ENCODE results near the gene B4GALNT2. TPM values are rescaled to one million over a fixed set of nuclear protein-coding genes. Genes with fewer than 3 reads are reported as not detected.

B4GALNT2 gene
- total and polyA plus RNA-seq, 2 donors (not counting 3 experiments of a cell fraction or from before 2014, with no cell fraction given), result 0.11 TPM; not detected in 1

DNA sequence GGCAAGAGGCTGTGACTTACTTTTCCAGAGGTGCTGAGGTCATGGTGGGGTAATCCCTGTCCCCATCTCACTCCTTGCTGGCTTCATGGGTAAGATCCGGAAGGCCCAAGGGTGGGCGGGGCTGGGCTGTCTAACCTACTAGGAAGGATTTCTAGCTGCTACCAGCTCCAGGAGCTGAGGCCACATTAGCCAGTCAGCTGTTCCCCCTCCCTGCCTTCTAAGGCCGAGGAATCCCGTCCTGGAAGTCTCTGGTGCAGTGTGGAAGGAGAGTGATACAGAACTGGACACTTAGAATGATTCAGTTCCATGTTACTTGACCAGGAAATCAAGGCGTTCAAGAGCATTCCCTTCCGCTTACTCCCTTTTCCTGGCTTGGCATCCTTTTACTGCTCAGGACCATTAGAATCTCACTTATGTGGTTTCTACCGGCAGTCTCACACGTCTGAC lies 68.9 kb downstream of the B4GALNT2 start:
- H3K9me3 ChIP-seq (replicated peaks; ENCODE audit: control insufficient read depth, insufficient read depth, low read length), result no peaks in the 10 kb centered on the region
- dilution Hi-C loops (cut with MboI; ENCODE audit: extremely low pct_ligation_motif_present, low sequenced_read_pairs), result no loop called here
- H4K20me1 ChIP-seq (replicated peaks; ENCODE audit: control insufficient read depth, extremely low read depth, insufficient read depth, low read length), result no peaks in the 10 kb centered on the region
- peak overlapping the region; percentile 58 for H3K27ac ChIP-seq (ENCODE audit: insufficient read depth, low read depth, low read length)
- no peaks in the 10 kb centered on the region for H3K9me1 ChIP-seq (replicated peaks; ENCODE audit: control insufficient read depth, extremely low read depth, insufficient read depth, low read length)
- no TSS peak for BruUV-seq (replicated peaks)
- H2AFZ ChIP-seq (ENCODE audit: low read depth, low read length), result peak overlapping the region; percentile 92
- POLR2A ChIA-PET, result no interaction called here
- no peaks in the 10 kb centered on the region for H3K79me2 ChIP-seq (ENCODE audit: control insufficient read depth, insufficient read depth, low read length)
- FAIRE-seq (peak; percentile 98), DNase-seq (ENCODE audit: low read depth, low spot score) (peak; percentile 69)
- H3K4me3 ChIP-seq (replicated peaks in 1 of 3; ENCODE audit: insufficient read depth in 1 of 3, low read depth in 1 of 3, low read length in 3 of 3), result no peak overlapping the region
- CTCF ChIA-PET, result interaction anchor here (1.1 to 15.9 kb wide), 4 partner anchors 10 to 26 kb away, joined by 3 to 212 read pairs (median 7); partner anchors contain the start of gene PHOSPHO1
- intact Hi-C loops (cut with micrococcal nuclease), result loop anchor here (1.0 kb wide), 1 partner anchor 9 kb away; the partner anchor contains the start of genes ABI3 and GNGT2
- H3K36me3 ChIP-seq (ENCODE audit: control insufficient read depth in 2 of 2, extremely low read depth in 1 of 2, insufficient read depth in 2 of 2, low read length in 2 of 2), result no peaks in the 10 kb centered on the region
- peak overlapping the region; percentile 30 for H3K4me2 ChIP-seq (ENCODE audit: insufficient read depth, low read length)
- TF ChIP-seq CTCF (IDR thresholded peaks at IDR 0.05; ENCODE audit: extremely low read depth in 1 of 2, insufficient read depth in 1 of 2, low read depth in 1 of 2, low read length in 2 of 2) (no peak), POLR2AphosphoS5 (IDR thresholded peaks at IDR 0.05; ENCODE audit: insufficient read depth, low read depth, low read length) (peak; percentile 62), GATA2 (IDR thresholded peaks at IDR 0.05; ENCODE audit: insufficient read depth, insufficient read length, low read depth, low read length) (no peak), POLR2A (IDR thresholded peaks at IDR 0.05; ENCODE audit: low read depth, low read length) (peak; percentile 59), MYC (IDR thresholded peaks at IDR 0.05; ENCODE audit: low read depth, low read length) (no peak), MAX (IDR thresholded peaks at IDR 0.05; ENCODE audit: insufficient read depth, insufficient read length) (no peak), JUN (IDR thresholded peaks at IDR 0.05; ENCODE audit: borderline replicate concordance, insufficient read depth, insufficient read length, low read depth) (peak; percentile 20), FOS (IDR thresholded peaks at IDR 0.05; ENCODE audit: borderline replicate concordance, insufficient read depth, low read length) (peak; percentile 83), EZH2 (IDR thresholded peaks at IDR 0.05; ENCODE audit: borderline replicate concordance, low read depth, low read length, severe bottlenecking) (no peak)
- H3K4me1 ChIP-seq (ENCODE audit: control insufficient read depth, extremely low read depth, insufficient read depth, low read length), result peaks cover 20% of the 10 kb centered on the region
- no peaks in the 10 kb centered on the region for H3K27me3 ChIP-seq (ENCODE audit: control insufficient read depth in 2 of 2, insufficient read depth in 2 of 2, low read length in 2 of 2)
- no peak overlapping the region for H3K9ac ChIP-seq (replicated peaks; ENCODE audit: extremely low read depth, insufficient read depth, low read length)

Measured in endothelial cell of umbilical vein (primary cell).